Right lobe of liver (tissue), 6 donors: ENCODE data around the gene ADCY9. TPM values are rescaled to one million over a fixed set of nuclear protein-coding genes. Genes with fewer than 3 reads are reported as not detected.

Experiments used
- ATAC-seq, 4 donors: fragments of 200-7000 bp; cut with Tn5 transposase; one replicate each; pipeline ENCODE4 v1.9.1; 2020; ENCODE audit warnings: mild to moderate bottlenecking in 4 of 4, moderate library complexity in 4 of 4
- DNase-seq, 3 donors: peaks; one replicate each; pipeline ENCODE4 v3.0.0-alpha.2; 2020
- H3K27ac ChIP-seq, 3 donors: fragments of 200-600 bp; one replicate each; pipeline ENCODE4 v1.8.0; 2022
- H3K27me3 ChIP-seq, 2 donors: fragments of 200-600 bp; one replicate each; pipeline ENCODE4 v1.8.0; 2022
- H3K36me3 ChIP-seq, 4 donors: fragments of 200-600 bp; sonication (generic) in 1 of 4; one replicate each; pipeline versions ENCODE4 v1.5.1 to v1.8.0; 2017 to 2022; ENCODE audit warnings: control low read depth in 1 of 4
- H3K4me1 ChIP-seq, 4 donors: fragments of 200-600 bp; sonication (generic) in 1 of 4; one replicate each; pipeline versions ENCODE4 v1.5.1 to v1.8.0; 2017 to 2022; ENCODE audit warnings: control low read depth in 1 of 4
- H3K4me3 ChIP-seq, 3 donors: fragments of 200-600 bp; one replicate each; pipeline ENCODE4 v1.8.0; 2022
- H3K9me3 ChIP-seq, 4 donors: fragments of 200-600 bp; sonication (generic) in 1 of 4; one replicate each; pipeline versions ENCODE4 v1.5.1 to v1.8.0; 2017 to 2022; ENCODE audit warnings: control low read depth in 1 of 4
- CTCF ChIP-seq, 4 donors: fragments of 200-600 bp in 3 of 4; fragments of 450-650 bp in 1 of 4; IDR thresholded peaks; one replicate each; pipeline versions ENCODE4 v1.5.1 to v1.8.0; 2016 to 2022; ENCODE audit warnings: antibody characterized with exemption in 4 of 4, mild to moderate bottlenecking in 2 of 4
- POLR2A ChIP-seq: fragments of 450-650 bp; IDR thresholded peaks from one replicate; pipeline ENCODE4 v1.6.1; 2017; ENCODE audit warnings: antibody characterized with exemption, mild to moderate bottlenecking
- WGBS: methylation state at CpG from one replicate; pipeline ENCODE4 v1.1.6; 2018; ENCODE audit warnings: low coverage, low lambda C conversion rate; ENCODE audit not compliant: insufficient coverage; ENCODE audit errors: missing lambda C conversion rate; 5-methylcytosine and 5-hydroxymethylcytosine counted together
- intact Hi-C, 2 donors: fragments of 100-400 bp; cut with DNase I; formaldehyde crosslinking; loops; one replicate each; pipeline versions ENCODE4 v1.11.2 to v1.14.1; 2022
- total RNA-seq, 6 experiments: library from RNA; depleted of rRNA in 2 of 6; stranded (reverse); fragments of >200 nt in 2 of 6; fragmentation: NEBNext Ultra II Directional in 3 of 6; extraction: Animal tissue kit (Norgen Biotek cat#: 25700) in 3 of 6; gene quantifications; one replicate each; pipeline versions ENCODE4 v1.1.0 to v1.2.4, GENCODE V29; 2016 to 2023
- donor health status: DM: no; HTN: yes; CAD: no.
- donor health status: DM: no; HTN: no; CAD: no.
- donor health status: DM: no; HTN: no; CAD: no.
- donor health status: DM: no; HTN: yes; CAD: no.
- donor health status: DM: no; HTN: yes; CAD: no.

Gene ADCY9
- total RNA-seq, 6 experiments from 2014 or later, result 17.3 to 41.5 (median 25.6) TPM

- Histone ChIP-seq H3K27me3 (no peaks in the 10 kb centered on the region), H3K4me3 (no peak overlapping the region), H3K36me3 (no peaks in the 10 kb centered on the region), H3K27ac (no peak overlapping the region), H3K4me1 (no peaks in the 10 kb centered on the region), H3K9me3 (no peaks in the 10 kb centered on the region)
- intact Hi-C loops, result no loop called here
- TF ChIP-seq CTCF (IDR thresholded peaks at IDR 0.05) (no peak), POLR2A (no peak)
- DNase-seq (no peak), ATAC-seq (peak in 1 of 4 donors; percentile 20)
- 68% methylated on average over 8 of the region's 13 CpGs for WGBS
These were observed 117.3 kb downstream of the ADCY9 start for GRCh38 chr16:3998793-3999478.

- ATAC-seq (peak in 1 of 4 donors; percentile 12), DNase-seq (no peak)
- Histone ChIP-seq H3K36me3 (no peaks in the 10 kb centered on the region), H3K4me1 (no peaks in the 10 kb centered on the region), H3K27me3 (no peaks in the 10 kb centered on the region), H3K4me3 (no peak overlapping the region), H3K9me3 (no peaks in the 10 kb centered on the region), H3K27ac (no peak overlapping the region)
- no CpG with 5 or more reads among the region's 15 CpGs for WGBS
- TF ChIP-seq POLR2A, result no peak
- TF ChIP-seq CTCF (IDR thresholded peaks at IDR 0.05), result no peak
- intact Hi-C loops, result no loop called here
These were observed 118.9 kb downstream of the ADCY9 start for GRCh38 chr16:3997231-3997841.

GRCh38 chr16:3995001-3995400, 121.2 kb downstream of the ADCY9 start:
- WGBS, result 100% methylated on average over 1 of the region's 2 CpGs
- H3K27ac ChIP-seq, result no peak overlapping the region
- TF ChIP-seq POLR2A (no peak), CTCF (IDR thresholded peaks at IDR 0.05) (no peak)

GRCh38 chr16:3993052-3993785, 123.0 kb downstream of the ADCY9 start:
- DNase-seq, result no peak
- Histone ChIP-seq H3K9me3 (no peaks in the 10 kb centered on the region), H3K27ac (no peak overlapping the region), H3K4me1 (no peaks in the 10 kb centered on the region), H3K4me3 (no peak overlapping the region), H3K36me3 (peaks cover 0 to 6% (median 3%) of the 10 kb centered on the region in 4 donors), H3K27me3 (no peaks in the 10 kb centered on the region)
- ATAC-seq, result no peak
- intact Hi-C loops, result no loop called here
- no peak for TF ChIP-seq POLR2A
- TF ChIP-seq CTCF (IDR thresholded peaks at IDR 0.05), result no peak
- 97% methylated on average over 30 of the region's 36 CpGs for WGBS

More at GRCh38 chr16:3995001-3995400, 121.2 kb downstream of the ADCY9 start:
- H3K4me3 ChIP-seq, result no peak overlapping the region
- H3K27me3 ChIP-seq, result no peaks in the 10 kb centered on the region
- no peaks in the 10 kb centered on the region for H3K36me3 ChIP-seq
- DNase-seq (no peak), ATAC-seq (no peak)
- intact Hi-C loops, result no loop called here
- H3K9me3 ChIP-seq, result no peaks in the 10 kb centered on the region
- H3K4me1 ChIP-seq, result no peaks in the 10 kb centered on the region
